Trophoblast cell (in vitro differentiated cells and primary cell): ENCODE results near the gene PRR12.
A peak's percentile ranks its signal among the peaks of the same experiment; 100 is the strongest.
"Not testable (repeated sequence)": the region's sequence is repeated elsewhere in the genome, so short reads cannot be mapped to it uniquely, and the experiment has no call there.

Experiments
- DNase-seq, 2 donors: peaks; one replicate each; pipeline ENCODE4 v3.0.0-alpha.2; 2016
- H2AFZ ChIP-seq: 2 replicates; pipeline ENCODE4 v1.6.1; 2013; ENCODE audit warnings: low read length, moderate library complexity, mild to moderate bottlenecking; ENCODE audit not compliant: insufficient read depth, poor library complexity
- H2AK5ac ChIP-seq: 2 replicates; pipeline ENCODE4 v1.6.1; 2013; ENCODE audit warnings: mild to moderate bottlenecking, low read length
- H2BK120ac ChIP-seq: 2 replicates; pipeline ENCODE4 v1.6.1; 2013; ENCODE audit warnings: low read length, mild to moderate bottlenecking, moderate library complexity; ENCODE audit not compliant: insufficient read depth, poor library complexity
- H2BK12ac ChIP-seq: 2 replicates; pipeline ENCODE4 v1.6.1; 2013; ENCODE audit warnings: mild to moderate bottlenecking, low read length, moderate library complexity
- H2BK5ac ChIP-seq: 2 replicates; pipeline ENCODE4 v1.6.1; 2013; ENCODE audit warnings: low read length, low read depth, moderate library complexity, mild to moderate bottlenecking; ENCODE audit not compliant: poor library complexity
- H3K14ac ChIP-seq: 2 replicates; pipeline ENCODE4 v1.6.1; 2013; ENCODE audit warnings: mild to moderate bottlenecking, low read length
- H3K18ac ChIP-seq: 2 replicates; pipeline ENCODE4 v1.6.1; 2013; ENCODE audit warnings: mild to moderate bottlenecking, low read length
- H3K23ac ChIP-seq: 2 replicates; pipeline ENCODE4 v1.6.1; 2013; ENCODE audit warnings: low read length
- H3K27ac ChIP-seq: 2 replicates; pipeline ENCODE4 v1.5.1; 2013; ENCODE audit warnings: low read depth, mild to moderate bottlenecking, inconsistent platforms, low read length, moderate library complexity
- H3K27me3 ChIP-seq: 2 replicates; pipeline ENCODE4 v1.6.1; 2013; ENCODE audit warnings: inconsistent platforms, mild to moderate bottlenecking, low read length, moderate library complexity; ENCODE audit not compliant: insufficient read depth
- H3K36me3 ChIP-seq, 2 experiments: 1 replicate in 1 of 2; 2 replicates in 1 of 2; pipeline ENCODE4 v1.6.1; 2013; ENCODE audit warnings: low read length in 2 of 2, mild to moderate bottlenecking in 2 of 2, moderate library complexity in 1 of 2; ENCODE audit not compliant: insufficient read depth in 2 of 2, control insufficient read depth in 1 of 2
- H3K4ac ChIP-seq: 2 replicates; pipeline ENCODE4 v1.6.1; 2013; ENCODE audit warnings: low read depth, mild to moderate bottlenecking, low read length, moderate library complexity
- H3K4me1 ChIP-seq, 2 experiments: 1 replicate in 1 of 2; 2 replicates in 1 of 2; pipeline ENCODE4 v1.6.1; 2013; ENCODE audit warnings: low read length in 2 of 2, mild to moderate bottlenecking in 2 of 2, moderate library complexity in 1 of 2; ENCODE audit not compliant: insufficient read depth in 2 of 2, control insufficient read depth in 1 of 2
- H3K4me2 ChIP-seq: 2 replicates; pipeline ENCODE4 v1.6.1; 2013; ENCODE audit warnings: inconsistent platforms, mild to moderate bottlenecking, low read length, moderate library complexity
- H3K4me3 ChIP-seq: 2 replicates; pipeline ENCODE4 v1.5.1; 2013; ENCODE audit warnings: mild to moderate bottlenecking, low read depth, low read length, inconsistent platforms
- H3K79me1 ChIP-seq: one replicate; pipeline ENCODE4 v1.6.1; 2013; ENCODE audit warnings: low read length
- H3K79me2 ChIP-seq: 2 replicates; pipeline ENCODE4 v1.6.1; 2013; ENCODE audit warnings: low read length, mild to moderate bottlenecking; ENCODE audit not compliant: control insufficient read depth, insufficient read depth, poor library complexity
- H3K9ac ChIP-seq: 2 replicates; pipeline ENCODE4 v1.6.1; 2013; ENCODE audit warnings: mild to moderate bottlenecking, low read length
- H3K9me3 ChIP-seq: 2 replicates; pipeline ENCODE4 v1.6.1; 2013; ENCODE audit warnings: low read depth, mild to moderate bottlenecking, control low read depth, inconsistent platforms, low read length; ENCODE audit not compliant: insufficient read depth
- H4K12ac ChIP-seq: 2 replicates; pipeline ENCODE4 v1.6.1; 2013; ENCODE audit warnings: low read depth, mild to moderate bottlenecking, low read length, moderate library complexity
- H4K8ac ChIP-seq: 2 replicates; pipeline ENCODE4 v1.6.1; 2013; ENCODE audit warnings: low read depth, mild to moderate bottlenecking, low read length, moderate library complexity
- H4K91ac ChIP-seq: one replicate; pipeline ENCODE4 v1.6.1; 2013; ENCODE audit warnings: low read depth, mild to moderate bottlenecking, low read length, moderate library complexity
- WGBS: extraction: QIAGEN DNeasy Blood & Tissue Kit; methylation state at CpG from one replicate; pipeline ENCODE4 v1.1.7; 2013; ENCODE audit warnings: missing lambda C conversion rate; ENCODE audit not compliant: insufficient read length, insufficient coverage; ENCODE audit errors: extremely low coverage; 5-methylcytosine and 5-hydroxymethylcytosine counted together

The PRR12 gene

DNA sequence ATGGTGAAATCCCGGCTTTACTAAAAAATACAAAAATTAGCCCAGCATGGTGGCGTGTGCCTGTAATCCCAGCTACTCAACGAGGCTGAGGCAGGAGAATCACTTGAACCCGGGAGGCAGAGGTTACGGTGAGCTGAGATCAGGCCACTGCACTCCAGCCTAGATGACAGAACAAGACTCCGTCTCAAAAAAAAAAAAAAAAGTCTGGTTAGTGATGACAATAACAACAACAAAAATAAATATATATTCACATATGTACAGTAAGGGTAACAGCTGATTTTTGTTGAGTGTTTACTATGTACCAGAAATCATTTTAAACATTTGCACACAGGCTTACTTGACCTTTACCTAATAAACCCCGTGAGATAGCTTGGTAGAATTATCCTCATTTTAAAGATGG lies 26.0 kb downstream of the PRR12 start:
- Histone ChIP-seq H3K4me2 (no peak overlapping the region), H3K9ac (no peak overlapping the region), H2BK12ac (no peak overlapping the region), H3K79me1 (no peaks in the 10 kb centered on the region), H3K14ac (no peak overlapping the region), H3K27ac (no peak overlapping the region), H3K23ac (no peak overlapping the region), H3K79me2 (no peaks in the 10 kb centered on the region), H3K4me3 (no peak overlapping the region), H2AFZ (no peak overlapping the region), H3K4me1 (peaks cover 2 to 3% of the 10 kb centered on the region in 2 experiments), H2AK5ac (no peak overlapping the region), H2BK120ac (no peak overlapping the region), H2BK5ac (no peak overlapping the region), H4K91ac (no peak overlapping the region), H3K27me3 (no peaks in the 10 kb centered on the region), H4K8ac (no peak overlapping the region), H3K4ac (no peak overlapping the region), H3K36me3 (peaks cover 52 to 62% of the 10 kb centered on the region in 2 experiments), H3K18ac (no peak overlapping the region), H4K12ac (no peak overlapping the region), H3K9me3 (peaks cover 2% of the 10 kb centered on the region)
- DNase-seq: no peak
- WGBS: no CpG with 5 or more reads among the region's 7 CpGs

DNA sequence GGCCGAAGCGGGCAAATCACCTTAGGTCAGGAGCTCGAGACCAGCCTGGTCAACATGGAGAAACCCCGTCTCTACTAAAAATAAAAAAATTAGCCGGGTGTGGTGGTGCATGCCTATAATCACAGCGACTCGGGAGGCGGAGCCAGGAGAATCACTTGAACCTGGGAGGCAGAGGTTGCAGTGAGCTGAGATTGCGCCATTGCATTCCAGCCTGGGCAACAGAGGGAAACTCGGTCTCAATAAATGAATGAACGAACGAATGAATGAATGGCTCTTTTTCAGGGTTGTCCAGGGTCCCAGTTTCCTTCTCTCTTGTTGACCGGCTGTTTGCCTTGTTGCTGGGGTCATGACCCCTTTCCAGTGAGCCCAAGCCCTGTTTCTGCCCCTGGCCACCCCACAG lies 26.9 kb downstream of the PRR12 start:
- not testable (repeated sequence) for H3K4ac ChIP-seq, H3K4me1 ChIP-seq, H3K27ac ChIP-seq, H3K18ac ChIP-seq, H2AK5ac ChIP-seq, H3K4me3 ChIP-seq, H3K14ac ChIP-seq, H3K79me2 ChIP-seq, H2BK5ac ChIP-seq, H2AFZ ChIP-seq, H3K9ac ChIP-seq, H2BK12ac ChIP-seq, H4K8ac ChIP-seq, H4K91ac ChIP-seq, H4K12ac ChIP-seq, H3K4me2 ChIP-seq, H3K9me3 ChIP-seq, H3K23ac ChIP-seq, H3K27me3 ChIP-seq, H2BK120ac ChIP-seq, H3K79me1 ChIP-seq
- WGBS: no CpG with 5 or more reads among the region's 13 CpGs
- DNase-seq: peak in 1 of 2 donors; percentile 9
- H3K36me3 ChIP-seq: peaks cover 52 to 65% of the 10 kb centered on the region in 2 experiments

DNA sequence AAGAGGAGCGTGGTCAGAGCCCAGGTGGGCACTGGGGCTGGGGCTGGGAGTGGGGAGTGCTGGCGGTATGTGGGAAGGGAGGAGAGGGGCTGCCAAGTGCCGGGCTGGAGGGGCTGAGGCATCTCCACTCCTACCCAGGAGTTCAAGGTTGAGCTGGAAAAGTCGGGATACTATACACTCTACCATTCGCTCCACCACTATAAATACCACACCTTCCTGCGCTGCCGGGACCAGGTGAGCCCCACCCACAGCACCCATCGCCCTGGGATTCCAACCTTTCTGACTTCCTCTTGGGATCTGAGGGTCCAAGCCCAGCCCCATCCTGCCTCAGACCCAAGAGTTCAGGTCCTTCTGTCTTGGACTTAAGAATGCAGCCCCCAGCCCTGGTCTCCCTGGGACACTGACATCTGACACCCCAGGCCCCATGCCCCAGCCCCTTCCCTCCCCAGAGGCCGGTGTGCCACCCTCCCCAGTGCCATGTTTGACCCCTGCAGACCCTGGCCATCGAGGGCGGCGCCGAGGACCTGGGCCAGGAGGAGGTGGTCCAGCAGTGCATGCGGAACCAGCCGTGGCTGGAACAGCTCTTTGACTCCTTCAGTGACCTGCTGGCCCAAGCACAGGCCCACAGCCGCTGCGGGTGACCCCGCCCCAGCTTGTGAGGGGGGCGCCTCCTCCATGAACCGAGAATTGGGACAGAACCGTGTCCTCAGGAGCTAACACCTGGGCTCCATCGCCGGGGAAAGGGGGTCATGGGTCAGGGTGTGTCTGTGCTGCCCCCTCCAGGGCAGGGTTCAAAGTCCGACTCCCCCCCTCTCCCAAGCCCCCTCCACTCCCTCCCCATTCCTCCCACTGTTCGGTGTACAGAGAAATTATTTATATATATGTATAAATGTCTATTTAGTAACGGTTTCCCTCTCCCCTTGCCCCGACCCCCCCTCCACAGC lies 34.3 kb downstream of the PRR12 start:
- Histone ChIP-seq H4K91ac (no peak overlapping the region), H3K36me3 (peaks cover 33 to 39% of the 10 kb centered on the region in 2 experiments), H3K27ac (no peak overlapping the region), H3K79me2 (no peaks in the 10 kb centered on the region), H4K12ac (no peak overlapping the region), H3K4me1 (no peaks in the 10 kb centered on the region), H3K9me3 (no peaks in the 10 kb centered on the region), H3K4me2 (no peak overlapping the region), H4K8ac (no peak overlapping the region), H2BK12ac (no peak overlapping the region), H2AFZ (no peak overlapping the region), H2BK120ac (no peak overlapping the region), H2BK5ac (no peak overlapping the region), H3K4ac (no peak overlapping the region), H3K14ac (no peak overlapping the region), H3K27me3 (no peaks in the 10 kb centered on the region), H3K23ac (no peak overlapping the region), H3K18ac (no peak overlapping the region), H3K79me1 (no peaks in the 10 kb centered on the region), H3K9ac (no peak overlapping the region), H2AK5ac (no peak overlapping the region), H3K4me3 (no peak overlapping the region)
- DNase-seq: no peak
- no CpG with 5 or more reads among the region's 27 CpGs for WGBS

DNA sequence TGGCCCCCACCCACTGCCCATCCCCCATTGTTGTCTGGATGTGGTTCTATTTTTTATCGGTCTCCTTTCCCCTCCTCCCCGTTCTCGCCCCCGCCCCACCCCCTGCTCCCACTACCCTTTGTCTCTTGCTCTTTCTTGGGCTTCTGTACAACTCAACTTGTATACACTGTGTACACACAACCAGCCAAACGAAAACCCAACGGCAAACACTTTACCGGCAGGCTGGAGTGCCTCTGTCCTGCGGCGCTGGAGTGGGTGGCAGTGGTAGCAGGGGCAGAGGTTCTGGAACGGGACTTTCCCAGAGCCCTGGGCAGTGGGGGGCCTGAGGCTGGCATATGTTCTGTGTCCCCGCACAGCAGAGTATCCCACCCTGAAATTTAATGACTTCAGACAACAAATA lies 35.2 kb downstream of the PRR12 start:
- no peak overlapping the region for H3K4me3 ChIP-seq
- no CpG with 5 or more reads among the region's 11 CpGs for WGBS
- H2AK5ac ChIP-seq: no peak overlapping the region
- peaks cover 30 to 33% of the 10 kb centered on the region in 2 experiments for H3K36me3 ChIP-seq
- no peak overlapping the region for H2AFZ ChIP-seq
- H3K18ac ChIP-seq: no peak overlapping the region
- no peak for DNase-seq
- H3K4me1 ChIP-seq: no peaks in the 10 kb centered on the region
- H2BK12ac ChIP-seq: no peak overlapping the region
- H4K91ac ChIP-seq: no peak overlapping the region
- H2BK5ac ChIP-seq: no peak overlapping the region
- no peak overlapping the region for H3K4me2 ChIP-seq
- no peaks in the 10 kb centered on the region for H3K79me1 ChIP-seq
- no peak overlapping the region for H3K4ac ChIP-seq
- no peaks in the 10 kb centered on the region for H3K79me2 ChIP-seq
- no peak overlapping the region for H3K14ac ChIP-seq
- H4K8ac ChIP-seq: no peak overlapping the region
- H4K12ac ChIP-seq: no peak overlapping the region
- H3K9me3 ChIP-seq: no peaks in the 10 kb centered on the region
- no peak overlapping the region for H3K9ac ChIP-seq
- no peaks in the 10 kb centered on the region for H3K27me3 ChIP-seq
- no peak overlapping the region for H3K23ac ChIP-seq
- no peak overlapping the region for H3K27ac ChIP-seq
- H2BK120ac ChIP-seq: no peak overlapping the region
